H9 (cell line): Measurements from ENCODE around the gene WDR72. TPM values are rescaled to one million over a fixed set of nuclear protein-coding genes. Genes with fewer than 3 reads are reported as not detected.

Experiments
- DNase-seq: peaks from one replicate; pipeline ENCODE4 v3.0.0-alpha.2; 2017
- H2AFZ ChIP-seq: one replicate; pipeline ENCODE4 v1.6.1; 2013; ENCODE audit warnings: mild to moderate bottlenecking, low read length, control low read depth, moderate library complexity
- H2AK5ac ChIP-seq: 2 replicates; pipeline ENCODE4 v1.6.1; 2013; ENCODE audit warnings: low read length, control low read depth, mixed read lengths; ENCODE audit not compliant: insufficient read length
- H2BK120ac ChIP-seq: one replicate; pipeline ENCODE4 v1.6.1; 2013; ENCODE audit warnings: low read depth, mild to moderate bottlenecking, low read length, control low read depth, inconsistent platforms; ENCODE audit not compliant: poor library complexity, severe bottlenecking
- H2BK12ac ChIP-seq: 2 replicates; pipeline ENCODE4 v1.6.1; 2013; ENCODE audit warnings: low read length, control low read depth, mixed read lengths, low read depth; ENCODE audit not compliant: insufficient read length
- H2BK15ac ChIP-seq: 2 replicates; pipeline ENCODE4 v1.6.1; 2013; ENCODE audit warnings: low read depth, low read length, control low read depth
- H2BK20ac ChIP-seq: one replicate; pipeline ENCODE4 v1.6.1; 2013; ENCODE audit warnings: low read depth, mild to moderate bottlenecking, low read length, control low read depth, inconsistent platforms; ENCODE audit not compliant: poor library complexity, severe bottlenecking
- H2BK5ac ChIP-seq: 2 replicates; pipeline ENCODE4 v1.6.1; 2013; ENCODE audit warnings: low read length, control low read depth, mixed read lengths; ENCODE audit not compliant: insufficient read length
- H3K14ac ChIP-seq: 2 replicates; pipeline ENCODE4 v1.6.1; 2013; ENCODE audit warnings: low read length, control low read depth; ENCODE audit not compliant: insufficient read depth
- H3K18ac ChIP-seq: 2 replicates; pipeline ENCODE4 v1.6.1; 2013; ENCODE audit warnings: low read depth, mild to moderate bottlenecking, mixed read lengths, low read length, control low read depth; ENCODE audit not compliant: insufficient read length
- H3K23ac ChIP-seq: 2 replicates; pipeline ENCODE4 v1.6.1; 2013; ENCODE audit warnings: low read length, control low read depth, mixed read lengths, low read depth; ENCODE audit not compliant: insufficient read length
- H3K23me2 ChIP-seq: 2 replicates; pipeline ENCODE4 v1.6.1; 2013; ENCODE audit warnings: low read depth, mild to moderate bottlenecking, mixed read lengths, low read length, control low read depth; ENCODE audit not compliant: insufficient read length, poor library complexity, severe bottlenecking
- H3K27ac ChIP-seq: 2 replicates; pipeline ENCODE4 v1.5.1; 2013; ENCODE audit warnings: low read length, control low read depth, mixed read lengths, low read depth; ENCODE audit not compliant: insufficient read length
- H3K27me3 ChIP-seq: 2 replicates; pipeline ENCODE4 v1.6.1; 2013; ENCODE audit warnings: low read length, control low read depth, inconsistent platforms; ENCODE audit not compliant: insufficient read depth
- H3K4ac ChIP-seq: 2 replicates; pipeline ENCODE4 v1.6.1; 2013; ENCODE audit warnings: low read depth, mild to moderate bottlenecking, control low read depth, inconsistent platforms, low read length, moderate library complexity
- H3K4me1 ChIP-seq: 2 replicates; pipeline ENCODE4 v1.6.1; 2013; ENCODE audit warnings: low read length, control low read depth, inconsistent platforms; ENCODE audit not compliant: insufficient read depth
- H3K4me2 ChIP-seq: 2 replicates; pipeline ENCODE4 v1.6.1; 2013; ENCODE audit warnings: low read length, control low read depth, mixed read lengths; ENCODE audit not compliant: insufficient read length, insufficient read depth
- H3K56ac ChIP-seq: 2 replicates; pipeline ENCODE4 v1.6.1; 2013; ENCODE audit warnings: low read depth, mild to moderate bottlenecking, mixed read lengths, low read length, control low read depth; ENCODE audit not compliant: insufficient read length
- H3K79me1 ChIP-seq: 2 replicates; pipeline ENCODE4 v1.6.1; 2013; ENCODE audit warnings: low read depth, mild to moderate bottlenecking, moderate library complexity, low read length, control low read depth, inconsistent platforms; ENCODE audit not compliant: insufficient read depth, poor library complexity, severe bottlenecking
- H3K79me2 ChIP-seq: 2 replicates; pipeline ENCODE4 v1.6.1; 2013; ENCODE audit warnings: low read length, control low read depth, inconsistent platforms; ENCODE audit not compliant: insufficient read depth
- H3K9ac ChIP-seq: 2 replicates; pipeline ENCODE4 v1.6.1; 2013; ENCODE audit warnings: low read length, control low read depth, mixed read lengths; ENCODE audit not compliant: insufficient read length; ENCODE audit errors: extremely low read depth
- H3K9me3 ChIP-seq: one replicate; pipeline ENCODE4 v1.6.1; 2013; ENCODE audit warnings: low read depth, low read length, inconsistent platforms; ENCODE audit not compliant: control insufficient read depth
- H3T11ph ChIP-seq: one replicate; pipeline ENCODE4 v1.6.1; 2013; ENCODE audit warnings: mild to moderate bottlenecking, low read length, control low read depth, inconsistent platforms
- H4K20me1 ChIP-seq: one replicate; pipeline ENCODE4 v1.6.1; 2013; ENCODE audit not compliant: control insufficient read depth, insufficient read length, insufficient read depth
- H4K5ac ChIP-seq: 2 replicates; pipeline ENCODE4 v1.6.1; 2013; ENCODE audit warnings: low read depth, mild to moderate bottlenecking, mixed read lengths, low read length, control low read depth; ENCODE audit not compliant: insufficient read length
- H4K8ac ChIP-seq: replicated peaks from 2 replicates; pipeline ENCODE4 v1.6.1; 2013; ENCODE audit warnings: low read length, control low read depth, mixed read lengths, low read depth; ENCODE audit not compliant: insufficient read length
- H4K91ac ChIP-seq: 2 replicates; pipeline ENCODE4 v1.6.1; 2013; ENCODE audit warnings: low read depth, mild to moderate bottlenecking, moderate library complexity, mixed read lengths, low read length, control low read depth; ENCODE audit not compliant: insufficient read length
- H3K27ac Mint-ChIP-seq, 3 experiments: 2 replicates in 2 of 3; 3 replicates in 1 of 3; pipeline ENCODE4 v1.8.0; 2020 to 2021; ENCODE audit warnings: mixed read lengths in 3 of 3, mild to moderate bottlenecking in 1 of 3, moderate library complexity in 1 of 3
- H3K27me3 Mint-ChIP-seq: 2 replicates; pipeline ENCODE4 v1.8.0; 2021; ENCODE audit warnings: low read depth, mild to moderate bottlenecking, moderate library complexity, mixed read lengths
- H3K36me3 Mint-ChIP-seq, 3 experiments: 2 replicates in 2 of 3; 3 replicates in 1 of 3; pipeline ENCODE4 v1.8.0; 2020 to 2021; ENCODE audit warnings: low read depth in 3 of 3, mixed read lengths in 3 of 3; ENCODE audit not compliant: insufficient read depth in 1 of 3
- H3K4me1 Mint-ChIP-seq, 2 experiments: 2 replicates each; pipeline ENCODE4 v1.8.0; 2020; ENCODE audit warnings: mixed read lengths in 2 of 2
- H3K4me3 Mint-ChIP-seq, 2 experiments: 2 replicates in 1 of 2; 3 replicates in 1 of 2; pipeline ENCODE4 v1.8.0; 2020 to 2021; ENCODE audit warnings: mild to moderate bottlenecking in 2 of 2, mixed read lengths in 2 of 2, moderate library complexity in 1 of 2
- H3K9me3 Mint-ChIP-seq, 2 experiments: 2 replicates in 1 of 2; 3 replicates in 1 of 2; pipeline ENCODE4 v1.8.0; 2020; ENCODE audit warnings: mild to moderate bottlenecking in 2 of 2, mixed read lengths in 2 of 2, moderate library complexity in 1 of 2
- CTCF ChIP-seq: fragments of 200-600 bp; sonication (generic); conservative IDR thresholded peaks from 3 replicates; pipeline ENCODE4 v1.8.0; 2021; ENCODE audit warnings: antibody characterized with exemption, mild to moderate bottlenecking
- WGBS: extraction: QIAGEN DNeasy Blood & Tissue Kit; methylation state at CpG from one replicate; pipeline ENCODE4 v1.1.7; 2013; ENCODE audit warnings: missing lambda C conversion rate, low lambda C conversion rate, mixed read lengths; ENCODE audit not compliant: insufficient read length; ENCODE audit errors: extremely low coverage; 5-methylcytosine and 5-hydroxymethylcytosine counted together
- total RNA-seq: library from RNA; stranded (reverse); gene quantifications from 2 replicates; pipeline ENCODE4 v1.2.1, GENCODE V29; 2021

Gene WDR72
- total RNA-seq, 1 experiment from 2014 or later, result 2.9 TPM

- no peak overlapping the region for H3K4ac ChIP-seq
- no peak overlapping the region for H3K27ac ChIP-seq
- no peak overlapping the region for H3K23ac ChIP-seq
- no peak overlapping the region for H3K56ac ChIP-seq
- no peak overlapping the region for H4K8ac ChIP-seq
- no peak overlapping the region for H3K18ac ChIP-seq
- DNase-seq, result no peak
- H2BK5ac ChIP-seq, result no peak overlapping the region
- no peaks in the 10 kb centered on the region for H3K27me3 ChIP-seq
- H3K9ac ChIP-seq, result no peak overlapping the region
- no peaks in the 10 kb centered on the region for H4K20me1 ChIP-seq
- H2BK12ac ChIP-seq, result no peak overlapping the region
- no peak for TF ChIP-seq CTCF
- no peaks in the 10 kb centered on the region for H3K4me1 ChIP-seq
- H4K91ac ChIP-seq, result no peak overlapping the region
- Mint-ChIP-seq H3K9me3 (no peaks in the 10 kb centered on the region), H3K27ac (no peak overlapping the region), H3K36me3 (no peaks in the 10 kb centered on the region), H3K27me3 (no peaks in the 10 kb centered on the region), H3K4me1 (peaks cover 22 to 27% of the 10 kb centered on the region in 2 experiments), H3K4me3 (no peak overlapping the region)
- no peak overlapping the region for H3T11ph ChIP-seq
- H3K4me2 ChIP-seq, result no peak overlapping the region
- H3K79me1 ChIP-seq, result no peaks in the 10 kb centered on the region
- no peak overlapping the region for H2BK120ac ChIP-seq
- H3K23me2 ChIP-seq, result no peaks in the 10 kb centered on the region
- no peak overlapping the region for H2AFZ ChIP-seq
- H3K79me2 ChIP-seq, result no peaks in the 10 kb centered on the region
- WGBS, result no CpG with 5 or more reads among the region's 7 CpGs
- H2BK20ac ChIP-seq, result no peak overlapping the region
- H2BK15ac ChIP-seq, result no peak overlapping the region
- no peak overlapping the region for H2AK5ac ChIP-seq
- H4K5ac ChIP-seq, result no peak overlapping the region
- no peak overlapping the region for H3K14ac ChIP-seq
- no peaks in the 10 kb centered on the region for H3K9me3 ChIP-seq
Measured at GRCh38 chr15:53559364-53560277, 199.8 kb downstream of the WDR72 start.
